ENCODE measurements around the gene ABHD17C.
A peak's percentile ranks its signal among the peaks of the same experiment; 100 is the strongest.

GRCh38 chr15:80778964-80779657 lies 84.0 kb downstream of the ABHD17C start, which contains the start of gene CEMIP:
- TF ChIP-seq EZH2 (IDR thresholded peaks at IDR 0.05; ENCODE audit: borderline replicate concordance, low read depth, low read length, severe bottlenecking) (peak; percentile 51), MAX (IDR thresholded peaks at IDR 0.05; ENCODE audit: insufficient read depth, insufficient read length) (no peak), CTCF (IDR thresholded peaks at IDR 0.05; ENCODE audit: extremely low read depth in 1 of 2, insufficient read depth in 1 of 2, low read depth in 1 of 2, low read length in 2 of 2) (peak; percentile 77 to 83), POLR2AphosphoS5 (IDR thresholded peaks at IDR 0.05; ENCODE audit: insufficient read depth, low read depth, low read length) (no peak), POLR2A (IDR thresholded peaks at IDR 0.05; ENCODE audit: low read depth, low read length) (no peak), JUN (IDR thresholded peaks at IDR 0.05; ENCODE audit: borderline replicate concordance, insufficient read depth, insufficient read length, low read depth) (no peak), MYC (IDR thresholded peaks at IDR 0.05; ENCODE audit: low read depth, low read length) (no peak), GATA2 (IDR thresholded peaks at IDR 0.05; ENCODE audit: insufficient read depth, insufficient read length, low read depth, low read length) (no peak)

Data from endothelial cell of umbilical vein (primary cell).